ENCODE results near the gene CAB39. TPM values are rescaled to one million over a fixed set of nuclear protein-coding genes. Genes with fewer than 3 reads are reported as not detected.

CAB39 gene
- total RNA-seq, 1 donor from 2014 or later, result 59.0 TPM

- Histone ChIP-seq H3K27ac (no peak overlapping the region), H3K36me3 (no peaks in the 10 kb centered on the region), H3K4me2 (no peak overlapping the region), H3K4me1 (peaks cover 14% of the 10 kb centered on the region), H3F3A (ENCODE audit: low read depth) (no peaks in the 10 kb centered on the region), H2AFZ (replicated peaks) (no peak overlapping the region), H3K79me2 (ENCODE audit: low read depth) (peaks cover 50% of the 10 kb centered on the region), H3K4me3 (no peak overlapping the region), H3K9me3 (ENCODE audit: low read depth) (no peaks in the 10 kb centered on the region), H4K20me1 (ENCODE audit: low read depth) (peaks cover 14% of the 10 kb centered on the region), H3K9ac (no peak overlapping the region), H3K27me3 (no peaks in the 10 kb centered on the region)
- peak overlapping the region; percentile 67 for H3K27ac Mint-ChIP-seq
- DNase-seq (ENCODE audit: low spot score), result no peak
- H3K4me3 Mint-ChIP-seq, result no peak overlapping the region
- H3K4me1 Mint-ChIP-seq, result peaks cover 10% of the 10 kb centered on the region
- H3K9me3 Mint-ChIP-seq, result no peaks in the 10 kb centered on the region
- peaks cover 13% of the 10 kb centered on the region for H3K36me3 Mint-ChIP-seq
- TF ChIP-seq CTCF (IDR thresholded peaks at IDR 0.05) (no peak), EZH2 (IDR thresholded peaks at IDR 0.05) (no peak), EZH2phosphoT487 (IDR thresholded peaks at IDR 0.05) (no peak)
- no peaks in the 10 kb centered on the region for H3K27me3 Mint-ChIP-seq (ENCODE audit: insufficient read depth, low read depth)
These were observed 46.2 kb downstream of the CAB39 start for GRCh38 chr2:230758566-230759480.

DNA sequence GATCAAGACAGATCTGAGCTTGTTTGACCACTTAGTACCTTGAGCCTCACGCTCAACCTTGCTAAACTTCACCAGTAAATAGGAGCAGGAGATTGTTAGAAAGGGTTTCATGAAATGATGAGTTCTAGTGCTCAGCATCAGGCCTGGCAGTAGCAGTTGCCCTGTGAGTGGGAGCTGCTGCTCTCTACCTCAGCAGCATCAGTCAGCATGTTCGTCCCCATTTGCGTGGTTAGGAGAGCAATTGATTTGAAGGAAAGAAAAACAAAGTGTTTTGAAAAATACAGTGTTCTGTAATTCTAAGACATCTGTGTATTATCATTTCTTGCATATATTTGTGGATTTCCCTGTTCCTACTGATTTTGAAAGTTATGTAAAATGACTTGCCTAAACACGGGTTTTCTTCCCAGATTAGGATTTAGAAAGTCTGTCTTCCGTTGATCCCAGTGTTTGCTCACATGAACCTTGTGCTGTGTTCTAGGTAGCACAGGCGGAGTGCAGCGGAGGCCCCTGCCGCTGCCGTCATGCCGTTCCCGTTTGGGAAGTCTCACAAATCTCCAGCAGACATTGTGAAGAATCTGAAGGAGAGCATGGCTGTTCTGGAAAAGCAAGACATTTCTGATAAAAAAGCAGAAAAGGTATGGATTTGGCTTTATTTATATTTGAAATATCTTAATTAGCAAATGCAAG is 47.0 kb downstream of the CAB39 start:
- TF ChIP-seq EZH2 (IDR thresholded peaks at IDR 0.05) (no peak), CTCF (IDR thresholded peaks at IDR 0.05) (no peak), EZH2phosphoT487 (IDR thresholded peaks at IDR 0.05) (no peak)
- Mint-ChIP-seq H3K27me3 (ENCODE audit: insufficient read depth, low read depth) (no peaks in the 10 kb centered on the region), H3K27ac (peak overlapping the region; percentile 62), H3K4me1 (peaks cover 10% of the 10 kb centered on the region), H3K4me3 (no peak overlapping the region), H3K9me3 (no peaks in the 10 kb centered on the region), H3K36me3 (peaks cover 15% of the 10 kb centered on the region)
- peaks cover 47% of the 10 kb centered on the region for H3K79me2 ChIP-seq (ENCODE audit: low read depth)
- no peak overlapping the region for H3K9ac ChIP-seq
- H3K9me3 ChIP-seq (ENCODE audit: low read depth), result no peaks in the 10 kb centered on the region
- no peak for DNase-seq (ENCODE audit: low spot score)
- H2AFZ ChIP-seq (replicated peaks), result no peak overlapping the region
- H3F3A ChIP-seq (ENCODE audit: low read depth), result no peaks in the 10 kb centered on the region
- no peaks in the 10 kb centered on the region for H3K27me3 ChIP-seq
- H4K20me1 ChIP-seq (ENCODE audit: low read depth), result peaks cover 14% of the 10 kb centered on the region
- peak overlapping the region; percentile 14 for H3K4me2 ChIP-seq
- H3K36me3 ChIP-seq, result no peaks in the 10 kb centered on the region
- H3K4me3 ChIP-seq, result no peak overlapping the region
- H3K27ac ChIP-seq, result no peak overlapping the region
- H3K4me1 ChIP-seq, result peaks cover 14% of the 10 kb centered on the region

DNA sequence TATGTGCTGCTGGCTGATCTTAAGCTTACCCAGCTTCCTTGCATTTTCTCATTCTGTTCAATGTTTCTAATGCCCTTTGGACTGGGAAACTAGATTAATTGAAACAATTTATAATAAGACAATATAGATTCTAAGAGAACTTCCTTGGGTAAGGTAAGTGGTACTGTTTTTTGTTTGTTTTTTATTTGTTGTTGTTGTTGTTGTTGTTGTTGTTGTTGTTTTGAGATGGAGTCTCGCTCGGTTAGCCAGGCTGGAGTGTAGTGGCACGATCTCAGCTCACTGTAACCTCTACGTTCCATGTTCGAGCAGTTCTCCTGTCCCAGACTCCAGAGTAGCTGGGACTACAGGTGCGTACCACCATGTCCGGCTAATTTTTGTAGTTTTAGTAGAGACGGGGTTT is 49.1 kb downstream of the CAB39 start:
- H3K27me3 Mint-ChIP-seq (ENCODE audit: insufficient read depth, low read depth), result no peaks in the 10 kb centered on the region
- Histone ChIP-seq H4K20me1 (ENCODE audit: low read depth) (peaks cover 14% of the 10 kb centered on the region), H3K79me2 (ENCODE audit: low read depth) (peaks cover 26% of the 10 kb centered on the region)

More for the DNA sequence above, 49.1 kb downstream of the CAB39 start:
- Histone ChIP-seq H3K4me3 (no peak overlapping the region), H3K9me3 (ENCODE audit: low read depth) (no peaks in the 10 kb centered on the region), H3K27me3 (no peaks in the 10 kb centered on the region), H3K4me2 (no peak overlapping the region), H2AFZ (replicated peaks) (no peak overlapping the region), H3K36me3 (no peaks in the 10 kb centered on the region), H3F3A (ENCODE audit: low read depth) (no peaks in the 10 kb centered on the region), H3K9ac (no peak overlapping the region), H3K27ac (no peak overlapping the region), H3K4me1 (peaks cover 14% of the 10 kb centered on the region)
- DNase-seq (ENCODE audit: low spot score), result no peak
- Mint-ChIP-seq H3K36me3 (peaks cover 21% of the 10 kb centered on the region), H3K4me3 (no peak overlapping the region), H3K4me1 (peaks cover 10% of the 10 kb centered on the region), H3K27ac (no peak overlapping the region), H3K9me3 (no peaks in the 10 kb centered on the region)
- TF ChIP-seq EZH2phosphoT487 (IDR thresholded peaks at IDR 0.05), result no peak
- no peak for TF ChIP-seq EZH2 (IDR thresholded peaks at IDR 0.05)
- no peak for TF ChIP-seq CTCF (IDR thresholded peaks at IDR 0.05)

All from neural progenitor cell (in vitro differentiated cells).